ENCODE results near the gene ADAM17.

The ADAM17 gene

GRCh38 chr2:9536504-9536903, 19.1 kb downstream of the ADAM17 start:
- DNase-seq (ENCODE audit: low read depth), result no peak
- no peak for TF ChIP-seq CTCF (conservative IDR thresholded peaks at IDR 0.05; ENCODE audit: low read depth, low read length)
- no peak overlapping the region for H3K4me3 ChIP-seq (ENCODE audit: low read depth, low read length)

DNA sequence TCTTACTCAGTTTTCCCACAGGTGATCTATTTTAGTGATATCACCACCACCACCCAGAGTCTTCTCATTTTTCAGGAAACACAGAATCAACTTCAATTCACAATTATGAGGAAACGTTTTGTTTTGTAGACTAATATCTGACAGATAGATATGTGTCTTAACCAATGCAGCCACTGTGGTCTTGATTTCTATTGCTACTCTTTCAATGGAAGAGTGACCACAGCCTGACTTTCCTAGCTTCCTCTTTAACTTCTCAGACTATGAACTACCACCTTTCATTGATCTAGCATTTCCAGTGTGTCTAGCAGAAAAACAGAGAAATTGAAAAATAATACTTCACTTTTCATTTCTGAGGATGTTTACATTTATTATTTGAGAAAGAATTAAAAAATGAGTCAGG, 20.5 kb downstream of the ADAM17 start:
- DNase-seq (ENCODE audit: low read depth), result no peak
- TF ChIP-seq CTCF (conservative IDR thresholded peaks at IDR 0.05; ENCODE audit: low read depth, low read length), result no peak
- no peak overlapping the region for H3K4me3 ChIP-seq (ENCODE audit: low read depth, low read length)

DNA sequence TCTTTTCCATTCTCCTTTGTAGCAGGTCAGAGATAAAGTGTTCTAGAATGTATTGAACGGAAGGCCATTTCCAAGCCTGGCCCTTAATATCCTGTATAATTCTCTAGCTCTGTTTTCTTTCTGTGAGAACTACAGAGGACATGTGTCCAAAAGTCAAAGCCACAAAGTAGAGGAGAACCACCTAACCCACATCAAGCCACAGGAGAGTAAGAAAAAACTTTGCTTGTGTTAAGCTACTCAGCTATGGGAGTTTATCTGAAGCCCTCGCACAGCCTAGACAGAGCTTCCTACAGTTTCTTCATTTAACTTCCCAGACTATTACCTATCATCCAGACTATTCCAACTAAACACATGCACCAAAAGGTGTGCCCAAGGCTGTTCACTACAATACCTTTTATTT, 22.0 kb downstream of the ADAM17 start:
- DNase-seq (ENCODE audit: low read depth), result no peak
- TF ChIP-seq CTCF (conservative IDR thresholded peaks at IDR 0.05; ENCODE audit: low read depth, low read length), result no peak
- H3K4me3 ChIP-seq (ENCODE audit: low read depth, low read length), result no peak overlapping the region

DNA sequence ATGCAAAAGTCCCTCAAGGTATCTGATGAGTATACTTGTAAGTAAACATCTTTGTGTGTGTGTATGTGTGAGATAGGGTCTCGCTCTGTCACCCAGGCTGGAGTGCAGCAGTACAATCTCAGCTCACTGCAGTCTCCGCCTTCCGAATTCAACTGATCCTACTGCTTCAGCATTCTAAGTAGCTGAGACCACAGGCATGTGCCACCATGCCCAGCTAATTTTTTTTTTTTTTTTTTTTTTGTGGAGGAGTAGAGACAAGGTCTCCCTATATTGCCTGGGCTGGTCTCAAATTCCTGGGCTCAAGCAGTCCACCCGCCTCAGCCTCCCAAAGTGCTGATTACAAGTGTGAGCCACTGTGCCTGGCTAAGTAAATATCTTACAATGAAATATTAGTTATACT, 23.2 kb downstream of the ADAM17 start:
- no peak for TF ChIP-seq CTCF (conservative IDR thresholded peaks at IDR 0.05; ENCODE audit: low read depth, low read length)
- no peak overlapping the region for H3K4me3 ChIP-seq (ENCODE audit: low read depth, low read length)
- DNase-seq (ENCODE audit: low read depth), result no peak

GRCh38 chr2:9527995-9528787, 27.4 kb downstream of the ADAM17 start:
- no peak overlapping the region for H3K4me3 ChIP-seq (ENCODE audit: low read depth, low read length)
- DNase-seq (ENCODE audit: low read depth), result peak; percentile 33
- TF ChIP-seq CTCF (conservative IDR thresholded peaks at IDR 0.05; ENCODE audit: low read depth, low read length), result no peak

DNA sequence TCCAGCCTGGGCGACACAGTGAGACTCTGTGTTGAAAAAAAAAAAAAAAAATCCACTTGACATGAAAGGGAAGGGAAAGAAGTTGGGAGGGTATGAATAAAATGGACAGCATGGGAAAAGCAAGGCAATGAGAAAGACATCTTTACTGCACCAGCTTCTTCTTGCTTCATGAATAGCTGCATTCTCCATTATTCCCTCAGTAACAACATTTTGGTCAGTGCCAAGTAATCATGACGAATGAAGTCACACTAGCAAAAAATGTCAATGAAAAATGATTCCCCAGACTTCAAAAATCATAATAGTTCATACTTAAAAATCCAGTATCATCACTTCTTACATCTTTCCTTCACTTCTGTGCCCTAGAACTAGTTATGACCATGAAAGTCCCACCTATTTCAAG, 30.4 kb downstream of the ADAM17 start:
- no peak overlapping the region for H3K4me3 ChIP-seq (ENCODE audit: low read depth, low read length)
- no peak for DNase-seq (ENCODE audit: low read depth)
- no peak for TF ChIP-seq CTCF (conservative IDR thresholded peaks at IDR 0.05; ENCODE audit: low read depth, low read length)

GRCh38 chr2:9524291-9524690, 31.3 kb downstream of the ADAM17 start:
- H3K4me3 ChIP-seq (ENCODE audit: low read depth, low read length), result no peak overlapping the region
- no peak for TF ChIP-seq CTCF (conservative IDR thresholded peaks at IDR 0.05; ENCODE audit: low read depth, low read length)
- DNase-seq (ENCODE audit: low read depth), result no peak
